Endothelial cell of umbilical vein (primary cell): ENCODE data around the gene SYNGR1.

Experiments used
- EZH2 ChIP-seq: IDR thresholded peaks from 2 replicates; pipeline ENCODE4 v1.6.1; 2012; ENCODE audit warnings: borderline replicate concordance, low read depth, mild to moderate bottlenecking, moderate library complexity, low read length, inconsistent platforms; ENCODE audit not compliant: severe bottlenecking
- FOS ChIP-seq: IDR thresholded peaks from 2 replicates; pipeline ENCODE4 v1.6.1; 2011; ENCODE audit warnings: mild to moderate bottlenecking, low read length, moderate library complexity, borderline replicate concordance; ENCODE audit not compliant: insufficient read depth
- JUN ChIP-seq: IDR thresholded peaks from 2 replicates; pipeline ENCODE4 v1.6.1; 2011; ENCODE audit warnings: borderline replicate concordance, low read depth; ENCODE audit not compliant: insufficient read length, insufficient read depth
- MYC ChIP-seq: IDR thresholded peaks from one replicate; pipeline ENCODE4 v1.6.1; 2011; ENCODE audit warnings: mild to moderate bottlenecking, low read depth, low read length
- POLR2A ChIP-seq: IDR thresholded peaks from 2 replicates; pipeline ENCODE4 v1.6.1; 2012; ENCODE audit warnings: low read depth, mild to moderate bottlenecking, control low read depth, low read length
- POLR2AphosphoS5 ChIP-seq: IDR thresholded peaks from 2 replicates; pipeline ENCODE4 v1.6.1; 2012; ENCODE audit warnings: low read depth, mild to moderate bottlenecking, control low read depth, low read length, moderate library complexity; ENCODE audit not compliant: insufficient read depth
- TF ChIP-seq, protein P1 (sequence below), 2 donors: IDR thresholded peaks; 1 replicate in 1 of 2; 2 replicates in 1 of 2; pipeline ENCODE4 v1.5.1; 2011; ENCODE audit warnings: low read length in 2 of 2, mild to moderate bottlenecking in 2 of 2, moderate library complexity in 2 of 2, control low read depth in 1 of 2, inconsistent platforms in 1 of 2, low read depth in 1 of 2; ENCODE audit not compliant: insufficient read depth in 1 of 2; ENCODE audit errors: extremely low read depth in 1 of 2
- TF ChIP-seq, protein P2 (sequence below): IDR thresholded peaks from 2 replicates; pipeline ENCODE4 v1.6.1; 2011; ENCODE audit not compliant: insufficient read depth, insufficient read length

DNA sequence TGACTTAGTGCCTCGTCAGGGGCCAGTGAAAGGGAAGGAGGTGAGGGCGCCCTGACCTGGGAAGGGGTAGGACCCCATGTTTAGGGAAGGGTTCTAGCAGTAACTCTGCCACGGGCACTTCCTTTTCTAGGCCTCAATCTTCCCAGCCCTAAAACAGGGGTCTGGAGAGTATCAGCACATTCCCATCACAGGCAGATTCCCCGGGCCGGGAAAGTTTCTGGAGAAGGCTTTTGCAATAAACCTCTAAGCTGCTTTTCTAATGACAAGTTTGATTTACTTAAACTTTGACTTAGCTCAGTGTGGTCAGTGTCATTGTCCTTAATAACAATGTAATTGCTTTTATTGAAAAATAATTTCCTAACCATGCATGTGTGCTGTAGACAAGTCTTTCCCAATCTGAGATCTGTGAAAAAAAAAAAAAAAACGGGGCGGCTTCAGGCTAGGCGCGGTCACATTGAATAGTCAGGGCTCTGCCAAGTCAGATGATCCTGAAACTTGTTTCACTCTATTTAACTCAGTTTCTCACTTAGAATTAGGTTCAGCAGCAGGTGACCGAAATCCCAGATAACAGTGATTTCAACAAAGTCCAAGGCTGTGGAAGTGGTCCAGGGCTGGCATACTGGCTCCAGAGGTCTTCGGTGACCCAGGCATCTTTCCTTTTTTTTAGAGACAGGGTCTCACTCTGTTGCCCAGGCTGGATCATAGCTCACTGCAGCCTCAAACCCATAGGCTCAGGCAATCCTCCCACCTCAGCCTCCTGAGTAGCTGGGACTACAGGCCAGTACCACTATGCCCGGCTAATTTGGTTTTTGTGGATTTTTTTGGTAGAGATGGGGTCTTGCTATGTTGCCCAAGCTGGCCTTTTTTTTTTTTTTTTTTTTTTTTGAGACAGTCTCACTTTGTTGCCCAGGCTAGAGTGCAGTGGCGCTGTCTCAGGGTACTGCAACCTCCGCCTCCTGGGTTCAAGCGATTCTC is 30.3 kb downstream of the SYNGR1 start:
- TF ChIP-seq, protein P1, sequence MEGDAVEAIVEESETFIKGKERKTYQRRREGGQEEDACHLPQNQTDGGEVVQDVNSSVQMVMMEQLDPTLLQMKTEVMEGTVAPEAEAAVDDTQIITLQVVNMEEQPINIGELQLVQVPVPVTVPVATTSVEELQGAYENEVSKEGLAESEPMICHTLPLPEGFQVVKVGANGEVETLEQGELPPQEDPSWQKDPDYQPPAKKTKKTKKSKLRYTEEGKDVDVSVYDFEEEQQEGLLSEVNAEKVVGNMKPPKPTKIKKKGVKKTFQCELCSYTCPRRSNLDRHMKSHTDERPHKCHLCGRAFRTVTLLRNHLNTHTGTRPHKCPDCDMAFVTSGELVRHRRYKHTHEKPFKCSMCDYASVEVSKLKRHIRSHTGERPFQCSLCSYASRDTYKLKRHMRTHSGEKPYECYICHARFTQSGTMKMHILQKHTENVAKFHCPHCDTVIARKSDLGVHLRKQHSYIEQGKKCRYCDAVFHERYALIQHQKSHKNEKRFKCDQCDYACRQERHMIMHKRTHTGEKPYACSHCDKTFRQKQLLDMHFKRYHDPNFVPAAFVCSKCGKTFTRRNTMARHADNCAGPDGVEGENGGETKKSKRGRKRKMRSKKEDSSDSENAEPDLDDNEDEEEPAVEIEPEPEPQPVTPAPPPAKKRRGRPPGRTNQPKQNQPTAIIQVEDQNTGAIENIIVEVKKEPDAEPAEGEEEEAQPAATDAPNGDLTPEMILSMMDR (IDR thresholded peaks at IDR 0.05; ENCODE audit: extremely low read depth in 1 of 2, insufficient read depth in 1 of 2, low read depth in 1 of 2, low read length in 2 of 2), result no peak
- TF ChIP-seq, protein P2, sequence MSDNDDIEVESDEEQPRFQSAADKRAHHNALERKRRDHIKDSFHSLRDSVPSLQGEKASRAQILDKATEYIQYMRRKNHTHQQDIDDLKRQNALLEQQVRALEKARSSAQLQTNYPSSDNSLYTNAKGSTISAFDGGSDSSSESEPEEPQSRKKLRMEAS, result no peak
- no peak for TF ChIP-seq POLR2A
- no peak for TF ChIP-seq FOS
- TF ChIP-seq POLR2AphosphoS5, result no peak
- TF ChIP-seq EZH2, result no peak
- no peak for TF ChIP-seq MYC
- TF ChIP-seq JUN, result no peak
